ENCODE results near the gene SEMA6C.
"Not testable (repeated sequence)": the region's sequence is repeated elsewhere in the genome, so short reads cannot be mapped to it uniquely, and the experiment has no call there.

Gene SEMA6C

GRCh38 chr1:151128800-151129199 is 17.6 kb downstream of the SEMA6C start:
- DNase-seq: no peak

GRCh38 chr1:151124763-151125403 is 21.5 kb downstream of the SEMA6C start:
- no peak for DNase-seq

DNA sequence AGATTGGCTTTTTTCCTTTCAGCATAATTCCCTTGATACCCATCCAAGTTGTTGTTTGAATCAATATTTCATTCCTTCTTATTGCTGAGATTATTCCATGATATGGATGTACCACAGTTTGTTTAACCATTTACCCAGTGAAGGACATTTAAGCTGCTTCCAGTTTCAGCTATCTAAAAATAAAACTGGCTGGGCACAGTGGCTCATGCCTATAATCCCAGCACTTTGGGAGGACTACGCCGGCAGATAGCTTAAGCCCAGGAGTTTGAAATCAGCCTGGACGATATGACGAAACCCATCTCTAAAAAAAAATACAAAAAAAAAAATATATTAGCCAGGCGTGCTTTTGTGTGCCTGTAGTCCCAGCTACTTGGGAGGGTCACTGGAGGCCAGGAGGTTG is 32.6 kb downstream of the SEMA6C start:
- DNase-seq: no peak

DNA sequence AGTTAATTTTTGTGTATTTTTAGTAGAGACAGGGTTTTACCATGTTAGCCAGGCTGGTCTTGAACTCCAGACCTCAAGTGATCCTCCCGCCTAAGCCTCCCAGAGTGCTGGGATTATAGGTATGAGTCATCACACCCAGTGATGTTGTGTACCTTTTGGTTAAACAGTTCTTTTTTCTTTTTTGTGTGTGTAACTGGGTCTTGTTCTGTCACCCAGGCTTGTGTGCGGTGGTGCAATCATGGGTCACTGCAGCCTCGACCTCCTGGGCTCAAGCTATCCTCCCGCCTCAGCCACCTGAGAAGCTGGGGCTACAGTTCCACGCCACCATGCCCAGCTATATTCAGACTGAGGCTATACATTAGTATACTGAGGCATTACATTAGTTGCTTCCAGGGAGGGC is 38.1 kb downstream of the SEMA6C start:
- no peak for DNase-seq

- DNase-seq: no peak
Observed at GRCh38 chr1:151106894-151107293, 39.5 kb downstream of the SEMA6C start.

DNA sequence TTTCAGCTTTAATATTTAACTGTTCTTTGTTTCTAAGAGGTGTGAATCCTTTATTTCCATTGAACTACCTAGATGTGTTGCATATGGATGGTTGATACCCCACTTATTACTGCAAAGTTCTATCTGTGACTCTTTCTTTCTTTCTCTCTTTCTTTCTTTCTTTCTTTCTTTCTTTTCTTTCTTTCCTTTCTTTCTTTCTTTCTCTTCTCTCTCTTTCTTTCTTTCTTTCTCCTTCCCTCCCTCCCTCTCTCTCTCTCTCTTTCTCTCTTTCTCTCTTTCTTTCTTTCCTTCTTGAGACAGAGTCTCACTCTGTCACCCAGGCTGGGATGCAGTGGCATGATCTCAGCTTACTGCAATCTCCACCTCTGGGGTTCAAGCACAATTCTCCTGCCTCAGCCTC is 41.8 kb downstream of the SEMA6C start:
- DNase-seq: no peak

- DNase-seq: no peak
Observed at GRCh38 chr1:151098126-151098525, 48.3 kb downstream of the SEMA6C start.

DNA sequence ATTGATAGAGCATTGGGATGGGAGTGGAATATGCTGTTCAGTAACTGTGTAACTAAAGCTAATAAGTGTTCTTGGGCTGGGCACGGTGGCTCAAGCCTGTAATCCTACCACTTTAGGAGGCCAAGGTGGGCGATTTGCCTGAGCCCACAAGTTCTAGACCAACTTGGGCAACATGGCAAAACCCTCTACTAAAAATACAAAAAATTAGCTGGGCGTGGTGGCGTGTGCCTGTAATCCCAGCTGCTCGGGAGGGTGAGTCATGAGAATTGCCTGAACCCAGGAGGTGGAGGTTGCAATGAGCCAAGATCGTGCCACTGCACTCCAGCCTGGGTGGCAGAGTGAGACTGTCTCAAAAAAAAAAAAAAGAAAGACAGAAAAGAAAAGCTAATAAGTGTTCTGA is 49.0 kb downstream of the SEMA6C start:
- DNase-seq: not testable (repeated sequence)

DNA sequence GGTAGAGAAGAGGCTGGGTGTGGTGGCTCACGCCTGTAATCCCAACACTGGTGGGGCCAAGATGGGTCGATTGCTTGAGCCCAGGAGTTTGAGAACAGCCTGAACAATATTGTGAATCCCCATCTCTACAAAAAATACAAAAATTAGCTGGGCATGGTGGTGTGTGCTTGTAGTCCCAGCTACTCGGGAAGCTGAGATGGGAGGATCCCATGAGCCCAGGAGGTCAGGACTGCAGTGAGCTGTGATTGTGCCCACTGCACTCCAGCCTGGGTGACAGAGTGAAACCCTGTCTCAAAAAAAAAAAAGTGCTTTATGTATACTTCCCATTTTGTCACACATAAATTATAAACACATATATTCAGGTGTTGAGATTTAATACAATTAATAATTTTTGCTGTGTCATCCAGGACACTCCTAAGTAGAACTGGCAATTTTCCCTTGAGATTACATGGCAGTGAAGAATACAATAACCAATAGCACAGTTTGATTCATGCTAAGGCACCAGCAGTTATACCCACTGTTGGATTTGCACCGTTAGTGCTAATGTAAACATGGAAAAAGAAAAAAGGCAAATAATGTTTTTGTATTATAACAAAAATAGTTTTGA is 60.4 kb downstream of the SEMA6C start:
- no peak for DNase-seq
